ENCODE data around the gene ALLC.

The ALLC gene

DNA sequence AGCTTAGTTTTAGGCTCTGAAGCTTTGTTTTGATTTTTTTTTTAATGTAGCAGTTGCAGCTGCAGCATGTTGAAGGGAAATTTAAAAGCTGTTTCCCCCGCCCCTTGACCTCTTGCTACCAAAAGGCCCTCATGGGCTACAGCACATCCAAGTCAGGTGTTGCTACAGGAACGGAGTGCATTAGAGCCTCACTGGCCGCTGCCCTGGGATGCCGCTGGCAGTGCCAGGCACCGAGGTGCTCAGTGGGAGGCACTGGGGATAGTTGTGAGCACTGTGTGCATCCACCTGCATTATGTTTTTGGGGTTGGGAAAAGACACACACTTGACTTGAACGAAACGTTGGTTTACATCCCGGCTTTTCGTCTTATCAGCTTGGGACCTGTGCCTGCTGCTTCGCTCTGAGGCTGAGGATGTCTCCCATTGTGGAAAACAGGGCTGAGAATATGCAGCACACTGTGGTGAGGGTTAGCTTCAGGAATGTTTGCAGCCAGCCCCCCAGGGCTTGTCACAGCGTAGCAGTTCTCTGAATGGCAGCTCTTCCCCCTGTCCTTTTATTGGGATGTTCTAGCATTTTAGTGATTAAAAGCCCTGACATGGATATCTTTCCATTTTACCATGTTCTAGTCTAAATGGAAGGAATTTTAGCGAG is 69.5 kb downstream of the ALLC start:
- DNase-seq = no peak

DNA sequence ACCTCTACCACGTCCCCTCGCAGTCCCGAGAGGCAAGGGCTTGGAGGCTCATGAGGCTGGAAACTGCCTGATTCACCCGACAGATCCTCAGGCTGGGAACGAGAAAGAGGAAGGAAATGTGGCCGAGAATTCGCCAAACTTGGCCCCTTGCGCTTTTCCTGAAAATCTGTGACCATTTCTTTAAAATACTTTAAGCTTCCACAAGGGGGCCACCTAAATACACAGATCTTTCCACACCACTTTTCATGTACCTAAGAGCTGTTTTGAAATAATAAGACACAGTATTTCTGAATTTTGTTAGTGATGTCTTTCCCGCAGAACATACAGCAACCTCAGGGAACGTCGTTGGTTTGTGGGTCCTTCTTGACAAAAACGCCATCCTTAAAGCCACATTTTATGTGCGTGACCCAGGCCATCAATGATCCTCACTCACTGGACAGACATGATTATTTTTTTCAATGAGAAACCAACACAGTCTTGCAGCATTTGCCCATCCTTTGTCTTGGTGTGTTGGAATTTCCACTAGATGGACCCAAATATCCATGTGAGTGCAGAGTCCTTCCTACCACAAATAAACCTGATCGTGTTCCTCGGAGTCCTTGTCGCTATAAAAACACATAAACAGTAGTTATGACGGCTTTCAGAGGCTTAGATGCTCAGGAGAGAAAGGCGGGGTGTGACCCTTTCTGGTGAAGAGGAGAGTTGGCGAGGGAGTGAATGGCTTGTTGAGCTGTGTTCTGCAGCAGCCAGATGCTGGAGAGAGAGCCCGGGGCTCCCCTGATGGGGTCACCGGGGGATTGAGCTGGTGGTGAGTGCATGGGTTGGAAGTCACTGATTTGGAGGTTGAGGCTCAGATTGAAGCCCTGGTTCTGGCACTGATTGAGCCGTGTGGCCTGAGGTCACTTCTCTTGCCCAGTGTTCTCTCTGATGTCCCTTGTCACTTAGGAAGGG is 70.4 kb downstream of the ALLC start:
- DNase-seq = peak; percentile 57

DNA sequence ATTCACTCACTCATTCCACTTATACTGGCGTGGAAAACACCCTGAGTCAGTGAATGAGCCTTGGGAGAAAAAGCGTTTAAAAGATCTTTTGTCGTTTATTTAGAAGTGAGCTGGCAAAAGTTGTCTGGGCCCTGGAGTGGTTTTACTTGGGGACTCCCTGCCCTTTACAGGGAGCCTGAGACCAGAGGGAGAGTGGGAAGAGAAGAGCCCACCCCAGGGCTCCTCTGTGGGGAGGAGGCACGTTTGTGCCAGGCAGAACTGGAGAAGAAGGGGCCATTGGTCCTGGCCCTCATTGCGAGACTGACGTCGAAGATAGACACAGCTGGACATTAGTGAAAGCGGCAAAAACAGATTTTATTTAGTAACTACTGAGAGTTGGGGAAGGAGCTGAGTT is 71.1 kb downstream of the ALLC start:
- no peak for DNase-seq

- DNase-seq = no peak
Measured at GRCh38 chr2:3729786-3730185, 71.8 kb downstream of the ALLC start.

DNA sequence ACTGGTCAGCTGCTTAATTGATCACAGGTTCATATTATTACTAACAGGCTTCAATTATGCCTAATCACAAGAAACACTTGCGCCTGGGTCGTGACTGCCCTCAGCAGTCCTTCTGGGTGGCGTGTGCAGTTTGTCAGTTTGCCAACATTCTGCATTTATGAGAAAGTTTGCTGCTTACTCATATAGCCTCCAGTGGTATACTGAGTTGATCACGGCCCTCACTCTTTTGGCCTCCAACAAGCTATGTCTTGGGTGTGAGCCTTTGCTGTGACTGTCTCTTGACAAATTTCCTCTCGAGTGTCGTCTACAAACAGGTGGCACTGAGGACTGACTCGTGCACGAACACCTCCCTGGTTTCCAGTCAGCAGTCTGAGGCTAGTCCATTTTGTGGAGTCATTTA is 72.6 kb downstream of the ALLC start:
- no peak for DNase-seq

- no peak for DNase-seq
Measured at GRCh38 chr2:3731829-3732228, 73.8 kb downstream of the ALLC start.

- no peak for DNase-seq
Measured at GRCh38 chr2:3736112-3736511, 78.1 kb downstream of the ALLC start.

GRCh38 chr2:3737128-3737527 is 79.1 kb downstream of the ALLC start:
- no peak for DNase-seq

- peak; percentile 74 for DNase-seq
Measured at GRCh38 chr2:3738454-3738853, 80.5 kb downstream of the ALLC start.

DNA sequence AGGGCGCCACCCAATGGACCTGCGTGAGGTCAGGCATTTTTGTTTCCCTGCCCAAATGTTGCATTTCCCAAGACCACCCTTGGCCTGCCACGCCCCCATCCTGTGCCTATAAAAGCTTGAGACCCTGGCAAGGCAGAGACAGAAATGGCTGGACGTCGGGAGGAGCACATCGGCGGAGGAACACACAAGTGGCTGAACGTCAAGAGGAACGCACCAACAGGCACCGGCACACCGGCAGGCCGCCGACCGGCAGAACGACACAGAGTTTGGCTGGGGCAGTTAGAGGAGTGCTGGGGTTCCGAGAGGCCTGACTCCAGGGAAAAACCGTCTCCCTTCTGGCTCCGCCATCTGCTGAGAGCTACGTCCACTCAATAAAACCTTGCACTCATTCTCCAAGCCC is 81.3 kb downstream of the ALLC start:
- no peak for DNase-seq

GRCh38 chr2:3741396-3741795 is 83.4 kb downstream of the ALLC start:
- DNase-seq = no peak

DNA sequence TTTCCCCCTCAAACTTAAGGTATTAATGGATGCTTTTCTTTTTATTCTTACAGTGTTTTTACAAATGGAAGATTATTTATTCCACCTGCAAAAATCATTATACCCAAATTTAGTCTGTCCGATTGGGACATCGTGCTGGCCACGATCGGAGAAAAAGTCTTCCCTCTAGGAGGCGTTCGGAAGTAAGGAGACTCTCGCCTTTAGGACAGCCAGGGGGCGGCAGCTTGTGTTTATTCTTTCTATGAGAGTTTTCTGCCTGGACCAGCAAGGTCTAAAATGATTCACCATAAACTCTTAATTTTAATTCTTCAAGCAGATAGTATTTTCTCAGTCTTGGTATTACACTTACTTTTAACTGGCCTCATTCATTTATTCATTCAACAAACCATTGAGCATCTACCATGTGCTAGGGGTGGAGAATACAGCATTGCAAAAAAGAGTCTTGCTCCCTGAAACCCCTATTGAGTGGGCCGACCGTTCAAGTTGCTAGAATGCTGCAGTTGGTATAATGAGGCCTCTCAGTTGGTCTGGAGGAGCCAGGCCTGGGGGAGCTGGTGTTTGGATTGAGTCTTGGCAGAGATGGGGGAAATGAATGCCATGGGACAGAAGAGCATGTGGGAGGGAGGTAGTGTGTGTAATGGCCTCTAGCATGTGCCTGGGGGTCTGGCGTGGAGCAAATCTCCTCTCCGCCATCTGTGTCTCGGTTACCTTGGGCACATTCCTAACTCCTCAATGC is 84.0 kb downstream of the ALLC start:
- no peak for DNase-seq

DNA sequence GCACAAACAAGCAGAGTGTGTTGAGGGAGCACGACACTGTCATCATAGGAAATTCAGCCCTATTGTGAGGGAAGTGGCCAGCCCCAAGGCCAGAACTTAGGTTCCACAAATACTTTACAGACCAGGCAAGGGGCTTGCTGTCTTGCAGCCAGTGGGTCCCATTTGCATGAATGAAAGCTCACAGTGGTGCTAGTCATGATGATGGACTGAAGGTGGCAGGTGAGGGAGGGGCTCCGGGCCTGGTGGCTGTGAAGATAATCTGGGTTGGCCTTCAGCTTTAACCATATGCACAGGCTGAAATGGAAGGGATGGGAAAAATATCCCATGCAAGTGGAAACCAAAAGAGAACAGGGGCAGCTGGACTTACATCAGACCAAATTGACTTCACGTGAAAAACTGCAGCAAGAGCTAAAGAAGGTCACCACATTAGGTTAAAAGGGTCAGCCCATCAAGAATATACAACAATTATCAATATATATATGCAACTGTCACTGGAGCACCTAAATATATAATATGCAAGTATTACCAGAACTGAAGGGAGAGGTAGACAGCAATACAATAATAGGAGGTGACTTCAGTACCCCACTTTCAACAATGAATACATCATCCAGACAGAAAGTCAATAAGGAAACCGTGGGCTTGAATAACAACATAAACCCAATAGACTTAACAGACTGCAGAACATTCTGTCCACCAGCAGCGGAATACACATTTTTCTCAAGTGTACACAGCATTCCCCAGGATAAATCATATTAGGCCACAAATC is 84.9 kb downstream of the ALLC start:
- no peak for DNase-seq

GRCh38 chr2:3743951-3744555 is 86.1 kb downstream of the ALLC start:
- DNase-seq = no peak

DNA sequence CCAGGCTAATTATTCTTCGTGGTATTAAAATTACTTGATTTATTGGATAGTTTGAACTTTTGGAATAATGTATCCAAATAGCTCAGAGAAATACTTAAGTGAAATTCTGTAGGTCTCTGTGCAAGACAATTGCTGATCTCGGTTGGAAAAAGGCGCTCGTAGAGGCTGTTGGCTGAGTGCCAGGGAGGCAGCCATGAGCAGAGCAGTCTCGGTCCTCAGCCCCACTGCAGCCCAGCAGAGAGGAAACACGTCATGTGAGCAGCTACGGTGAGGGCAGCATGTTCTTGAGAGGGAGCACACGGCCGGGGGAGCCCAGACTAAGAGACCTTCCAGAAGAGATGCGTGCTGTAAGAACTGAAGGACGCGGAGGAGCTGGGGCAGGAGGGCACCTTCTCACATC is 87.9 kb downstream of the ALLC start:
- peak; percentile 7 for DNase-seq

DNA sequence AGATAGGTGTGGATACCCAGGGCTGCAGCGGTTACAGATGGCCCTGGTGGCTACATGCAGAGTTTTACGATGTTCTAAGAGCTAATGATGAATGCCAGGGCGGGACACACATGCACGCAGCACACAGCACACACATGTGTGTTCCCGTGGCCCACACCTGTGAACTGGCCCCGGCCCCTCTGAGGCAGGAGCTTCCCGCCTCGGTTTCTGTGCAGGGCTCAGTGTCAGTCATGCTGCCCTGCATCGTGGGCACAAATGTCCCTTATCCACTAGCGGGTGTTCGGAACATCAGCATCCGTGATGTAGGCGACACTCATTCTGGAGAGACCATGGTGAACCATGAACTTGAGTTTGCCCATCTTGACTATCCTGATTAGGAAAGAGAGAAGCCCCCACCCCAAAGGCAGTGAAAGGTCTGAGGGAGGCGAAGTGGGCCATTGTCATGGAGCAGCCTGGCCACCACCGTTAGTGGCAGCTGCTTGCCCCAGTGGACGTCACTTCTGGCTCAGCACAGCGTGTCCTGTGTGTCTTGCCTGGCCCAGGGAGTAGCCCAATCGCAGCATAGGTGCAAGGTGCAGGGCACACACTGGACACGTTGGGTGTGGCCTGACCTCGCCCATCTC is 89.1 kb downstream of the ALLC start:
- no peak for DNase-seq

DNA sequence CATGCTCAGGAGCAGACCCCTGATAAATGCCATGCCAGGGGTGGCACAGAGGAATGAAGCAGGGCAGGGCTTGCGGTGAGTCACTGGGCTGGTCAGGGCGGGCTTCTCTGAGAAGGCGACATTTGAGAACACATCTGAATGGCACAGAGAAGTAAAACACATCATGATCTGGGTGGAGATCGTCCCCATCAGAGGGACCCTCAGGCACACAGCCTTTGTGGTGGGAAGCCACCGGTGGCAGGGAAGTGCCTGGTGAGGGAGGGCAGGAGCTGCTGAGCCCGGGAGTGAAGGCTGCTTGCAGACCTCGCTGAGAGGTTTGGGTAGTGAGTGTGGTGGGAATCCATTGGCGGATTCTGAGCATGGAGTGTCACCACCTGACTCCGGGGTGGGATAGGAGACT is 89.8 kb downstream of the ALLC start:
- DNase-seq = no peak

- no peak for DNase-seq
Measured at GRCh38 chr2:3749201-3749600, 91.2 kb downstream of the ALLC start.

DNA sequence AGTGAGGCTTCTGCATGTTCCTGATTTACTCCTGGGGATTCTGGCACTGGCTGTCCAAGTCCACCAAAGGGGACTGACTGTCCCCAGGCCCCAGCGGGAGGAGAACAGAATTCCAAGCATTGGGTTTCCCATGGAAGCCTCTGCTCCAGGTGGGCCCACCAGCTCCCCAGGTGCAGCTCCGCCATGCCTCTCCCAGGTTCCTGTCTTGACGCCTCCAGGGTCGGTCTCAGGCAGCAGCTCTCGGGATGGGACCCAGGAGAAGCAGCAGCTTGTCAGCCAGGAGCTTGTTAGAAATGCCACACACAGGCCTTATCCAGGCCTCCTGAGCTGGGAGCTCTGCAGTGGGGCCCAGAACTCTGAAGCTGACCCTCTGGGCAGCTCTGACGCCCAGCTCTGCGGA is 93.3 kb downstream of the ALLC start:
- DNase-seq = no peak

DNA sequence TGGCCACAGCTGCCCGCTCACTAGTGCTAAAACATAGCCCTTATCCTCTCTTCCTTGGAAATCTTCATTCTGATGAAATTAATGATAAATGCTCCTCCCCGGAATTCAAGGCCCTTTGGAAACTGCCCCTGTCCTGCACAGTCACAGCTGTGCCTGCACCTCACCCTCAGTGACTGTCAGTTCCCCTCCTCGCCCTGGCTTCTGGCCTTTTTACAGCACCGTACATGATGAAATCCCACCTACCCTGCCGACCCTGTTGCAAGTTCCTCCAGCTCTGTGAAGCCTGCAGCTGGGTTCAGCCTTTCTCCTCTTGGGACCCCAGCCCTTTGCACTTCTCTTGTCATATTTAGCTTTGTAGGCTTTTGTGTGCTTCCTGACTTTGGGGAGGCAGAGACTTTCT is 93.8 kb downstream of the ALLC start:
- no peak for DNase-seq

Measured in NCI-H2171 treated with DMSO at 0.1 percent for 48 hours (cell line).